Subcutaneous adipose tissue (tissue), 4 donors: ENCODE data around the gene SP9. TPM values are rescaled to one million over a fixed set of nuclear protein-coding genes. Genes with fewer than 3 reads are reported as not detected.

ENCODE experiments used
- CTCF ChIP-seq: fragments of 450-650 bp; IDR thresholded peaks from one replicate; pipeline ENCODE4 v1.5.1; 2016; ENCODE audit warnings: low read depth, mild to moderate bottlenecking, control low read depth, antibody characterized with exemption, moderate library complexity
- total RNA-seq, 4 donors: library from RNA; depleted of rRNA; stranded (reverse); fragments of >200 nt; gene quantifications; one replicate each; pipeline ENCODE4 v1.1.0, GENCODE V29; 2016

Gene SP9
- total RNA-seq, 4 donors from 2014 or later: not detected

- TF ChIP-seq CTCF: no peak
These were observed 5.6 kb upstream of the SP9 start for GRCh38 chr2:174328961-174329715.

DNA sequence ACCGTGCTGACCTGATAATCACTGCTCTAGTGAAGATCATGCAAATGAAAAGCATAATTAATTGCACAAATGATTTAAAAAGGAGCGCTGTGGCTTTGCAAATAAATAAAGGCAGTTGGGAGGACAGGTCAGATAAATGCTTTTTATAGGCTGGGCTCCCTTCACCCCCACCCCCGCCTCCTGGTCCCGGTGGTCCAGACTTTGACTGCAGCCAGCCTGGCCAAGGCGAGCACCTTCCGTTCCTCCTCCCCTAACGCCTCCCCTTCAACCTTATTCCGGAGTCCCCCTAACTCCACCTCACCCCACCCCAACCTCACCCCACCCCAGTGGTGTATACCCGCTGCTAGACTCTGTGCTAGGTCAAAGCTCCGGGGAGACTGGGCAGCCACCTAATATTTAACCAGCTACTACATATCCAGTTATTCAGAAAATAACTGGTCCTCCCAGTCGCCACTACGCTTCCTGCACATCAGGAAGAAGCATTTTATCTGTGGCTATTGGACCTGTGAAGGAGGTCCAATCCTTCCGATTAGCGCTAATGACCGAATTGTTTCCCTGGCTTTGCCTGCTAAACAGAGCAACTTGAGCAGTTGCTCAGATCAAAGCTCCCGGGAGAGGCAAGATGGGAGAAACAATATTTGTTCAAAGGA is 3.7 kb upstream of the SP9 start:
- no peak for TF ChIP-seq CTCF

DNA sequence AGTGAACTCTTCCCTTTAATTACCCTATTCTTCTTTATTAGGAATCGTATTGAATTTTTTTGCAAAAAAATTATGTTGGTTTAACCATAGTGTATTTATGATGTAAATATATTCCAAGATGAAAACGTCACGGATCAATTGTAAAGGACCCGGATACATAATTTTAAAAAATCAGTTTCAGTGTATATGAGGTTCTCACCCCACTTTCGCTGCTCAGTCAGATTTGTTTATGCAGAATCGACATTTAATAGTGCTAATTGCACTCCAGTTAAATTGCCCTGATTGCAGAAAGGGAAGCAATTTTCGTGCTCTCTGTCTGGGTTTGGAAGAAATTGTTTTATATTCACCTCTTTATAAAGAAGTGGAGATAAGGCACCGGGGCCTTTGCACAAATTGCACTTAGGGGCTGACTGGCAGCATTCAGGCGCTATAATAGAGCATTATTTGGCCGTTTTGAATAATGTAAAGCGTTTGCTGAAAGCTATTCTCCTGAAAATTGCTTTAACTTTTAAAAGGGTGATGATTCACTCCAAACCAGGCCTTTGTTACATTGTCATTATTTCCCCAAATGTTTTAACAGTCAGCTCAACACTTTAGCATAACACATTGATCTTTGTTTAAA is 3.0 kb upstream of the SP9 start:
- no peak for TF ChIP-seq CTCF

DNA sequence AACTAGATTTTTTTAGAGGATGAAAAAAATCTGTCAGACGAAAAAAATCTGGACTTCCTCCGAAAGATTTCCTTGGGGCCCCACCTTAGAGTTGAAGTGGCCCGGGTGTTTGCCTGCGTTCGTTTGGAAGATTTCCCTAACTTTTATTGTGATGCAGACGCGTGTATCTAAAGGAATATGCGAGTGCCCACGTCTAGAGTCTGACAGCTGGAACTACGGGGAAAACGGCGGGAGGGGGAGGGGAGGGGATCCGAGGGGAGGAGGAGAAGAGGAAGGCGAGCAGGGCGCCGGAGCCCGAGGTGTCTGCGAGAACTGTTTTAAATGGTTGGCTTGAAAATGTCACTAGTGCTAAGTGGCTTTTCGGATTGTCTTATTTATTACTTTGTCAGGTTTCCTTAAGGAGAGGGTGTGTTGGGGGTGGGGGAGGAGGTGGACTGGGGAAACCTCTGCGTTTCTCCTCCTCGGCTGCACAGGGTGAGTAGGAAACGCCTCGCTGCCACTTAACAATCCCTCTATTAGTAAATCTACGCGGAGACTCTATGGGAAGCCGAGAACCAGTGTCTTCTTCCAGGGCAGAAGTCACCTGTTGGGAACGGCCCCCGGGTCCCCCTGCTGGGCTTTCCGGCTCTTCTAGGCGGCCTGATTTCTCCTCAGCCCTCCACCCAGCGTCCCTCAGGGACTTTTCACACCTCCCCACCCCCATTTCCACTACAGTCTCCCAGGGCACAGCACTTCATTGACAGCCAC is 2.4 kb upstream of the SP9 start:
- TF ChIP-seq CTCF: no peak

DNA sequence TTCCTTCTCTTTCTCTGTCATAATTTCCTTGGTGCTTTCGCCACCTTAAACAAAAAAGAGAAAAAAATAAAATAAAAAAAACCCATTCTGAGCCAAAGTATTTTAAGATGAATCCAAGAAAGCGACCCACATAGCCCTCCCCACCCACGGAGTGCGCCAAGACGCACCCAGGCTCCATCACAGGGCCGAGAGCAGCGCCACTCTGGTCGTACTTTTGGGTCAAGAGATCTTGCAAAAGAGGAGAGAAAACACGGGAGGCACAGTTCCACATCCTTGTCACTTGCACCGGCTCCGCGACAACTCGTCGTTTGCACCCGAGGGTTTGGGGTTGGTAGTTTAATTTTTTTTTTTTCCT is 1.8 kb upstream of the SP9 start:
- TF ChIP-seq CTCF: no peak

- TF ChIP-seq CTCF: no peak
These were observed 1.1 kb upstream of the SP9 start for GRCh38 chr2:174333372-174334277.
